ENCODE data around the gene LIN54. TPM values are rescaled to one million over a fixed set of nuclear protein-coding genes. Genes with fewer than 3 reads are reported as not detected.
A peak's percentile ranks its signal among the peaks of the same experiment; 100 is the strongest.

The LIN54 gene
- total RNA-seq, 2 donors from 2014 or later, result 2.0 to 2.9 TPM

DNA sequence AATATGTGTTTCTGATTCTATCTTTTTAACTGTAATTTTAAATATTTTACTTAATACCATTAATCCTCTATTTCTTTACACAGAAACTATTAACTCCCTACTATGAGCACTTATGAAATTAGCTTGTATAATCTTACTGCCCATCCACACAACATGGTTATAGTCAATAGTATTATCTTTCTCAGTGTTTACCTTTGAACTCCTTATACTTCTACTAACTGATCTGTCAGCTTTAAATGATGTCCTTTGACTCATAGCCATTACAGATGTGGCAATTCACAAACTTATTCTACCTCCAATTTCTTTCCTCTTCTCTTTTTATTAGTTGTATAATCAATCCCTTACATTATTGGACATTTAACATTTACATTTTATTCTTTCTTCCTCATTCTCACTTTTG lies 125.2 kb downstream of the LIN54 start:
- Histone ChIP-seq H3K4me1 (peaks cover 60% of the 10 kb centered on the region), H3K27ac (peak overlapping the region in 3 of 4 donors; percentile 35 to 99 (median 57)), H3K27me3 (no peaks in the 10 kb centered on the region), H3K36me3 (replicated peaks in 1 of 2; ENCODE audit: insufficient read depth in 1 of 2, low read depth in 2 of 2) (no peaks in the 10 kb centered on the region), H3K9me3 (no peaks in the 10 kb centered on the region), H3K4me3 (no peak overlapping the region)
- ATAC-seq (no peak), DNase-seq (no peak)
- intact Hi-C loops (cut with DNase I), result no loop called here
- TF ChIP-seq POLR2A (IDR thresholded peaks at IDR 0.05), result no peak

Small RNA genes within 50 kb of the gene (small RNA-seq; reads per million reads assigned to genes)
- not detected for gene RF00019
- gene RNU6-615P, result not detected

Other genes starting within 250 kb of the LIN54 start
- gene SCD5, start 212.0 kb downstream of the LIN54 start, total RNA-seq, result 10 to 100 TPM; 51.4 TPM
- 100 to 1,000 TPM; 215 to 245 TPM for gene SEC31A, start 119.7 kb downstream of the LIN54 start, total RNA-seq
- gene THAP9, start 110.1 kb downstream of the LIN54 start, total RNA-seq, result 1 to 10 TPM in 1 of 2 donors, under 1 TPM in 1; 0.33 to 3.9 TPM
- 10 to 100 TPM in 1 of 2 donors, 1 to 10 TPM in 1; 1.6 to 12.7 TPM for gene COPS4, start 24.4 kb upstream of the LIN54 start, total RNA-seq
- 1 to 10 TPM in 1 of 2 donors, not detected in 1; 2.6 TPM for gene PLAC8, start 103.9 kb upstream of the LIN54 start, total RNA-seq